Hepatocyte (in vitro differentiated cells): ENCODE results near the gene RRP12.

Source experiments
- EZH2 ChIP-seq: fragments of 200-600 bp; sonication (generic); IDR thresholded peaks from 2 replicates; pipeline ENCODE4 v1.6.1; 2016; ENCODE audit warnings: antibody characterized with exemption, mild to moderate bottlenecking, borderline replicate concordance
- TF ChIP-seq, protein P1 (sequence below): fragments of 200-600 bp; sonication (generic); IDR thresholded peaks from 2 replicates; pipeline ENCODE4 v1.5.1; 2016; ENCODE audit warnings: antibody characterized with exemption, mild to moderate bottlenecking; ENCODE audit not compliant: poor library complexity

DNA sequence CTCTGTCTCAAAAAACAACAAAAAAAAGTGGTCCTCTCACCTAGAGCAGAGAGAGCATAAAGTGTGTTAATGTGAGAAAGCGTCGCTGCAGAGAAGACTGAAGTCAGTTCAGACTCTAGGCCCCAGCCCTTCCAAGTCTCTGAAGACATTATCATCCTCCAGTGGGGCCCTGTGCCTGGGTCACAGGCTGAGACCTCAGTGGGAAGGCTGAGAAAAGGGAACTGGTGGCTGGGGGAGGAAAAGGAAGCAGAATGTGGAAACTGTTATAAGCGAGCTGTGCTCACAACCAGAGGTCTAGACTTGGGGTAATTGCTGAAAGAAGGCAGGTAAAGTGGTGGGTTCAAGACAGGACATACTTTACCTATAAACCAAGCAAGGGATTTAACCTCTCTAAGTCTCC, 4.9 kb upstream of the RRP12 start:
- TF ChIP-seq EZH2: no peak
- TF ChIP-seq, protein P1, sequence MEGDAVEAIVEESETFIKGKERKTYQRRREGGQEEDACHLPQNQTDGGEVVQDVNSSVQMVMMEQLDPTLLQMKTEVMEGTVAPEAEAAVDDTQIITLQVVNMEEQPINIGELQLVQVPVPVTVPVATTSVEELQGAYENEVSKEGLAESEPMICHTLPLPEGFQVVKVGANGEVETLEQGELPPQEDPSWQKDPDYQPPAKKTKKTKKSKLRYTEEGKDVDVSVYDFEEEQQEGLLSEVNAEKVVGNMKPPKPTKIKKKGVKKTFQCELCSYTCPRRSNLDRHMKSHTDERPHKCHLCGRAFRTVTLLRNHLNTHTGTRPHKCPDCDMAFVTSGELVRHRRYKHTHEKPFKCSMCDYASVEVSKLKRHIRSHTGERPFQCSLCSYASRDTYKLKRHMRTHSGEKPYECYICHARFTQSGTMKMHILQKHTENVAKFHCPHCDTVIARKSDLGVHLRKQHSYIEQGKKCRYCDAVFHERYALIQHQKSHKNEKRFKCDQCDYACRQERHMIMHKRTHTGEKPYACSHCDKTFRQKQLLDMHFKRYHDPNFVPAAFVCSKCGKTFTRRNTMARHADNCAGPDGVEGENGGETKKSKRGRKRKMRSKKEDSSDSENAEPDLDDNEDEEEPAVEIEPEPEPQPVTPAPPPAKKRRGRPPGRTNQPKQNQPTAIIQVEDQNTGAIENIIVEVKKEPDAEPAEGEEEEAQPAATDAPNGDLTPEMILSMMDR: no peak
